Measurements from ENCODE around the gene TEX11. TPM values are rescaled to one million over a fixed set of nuclear protein-coding genes. Genes with fewer than 3 reads are reported as not detected.
"Not testable (repeated sequence)": the region's sequence is repeated elsewhere in the genome, so short reads cannot be mapped to it uniquely, and the experiment has no call there.

TEX11 gene
- total and polyA plus RNA-seq, 12 donors: 0.19 TPM; not detected in 11

DNA sequence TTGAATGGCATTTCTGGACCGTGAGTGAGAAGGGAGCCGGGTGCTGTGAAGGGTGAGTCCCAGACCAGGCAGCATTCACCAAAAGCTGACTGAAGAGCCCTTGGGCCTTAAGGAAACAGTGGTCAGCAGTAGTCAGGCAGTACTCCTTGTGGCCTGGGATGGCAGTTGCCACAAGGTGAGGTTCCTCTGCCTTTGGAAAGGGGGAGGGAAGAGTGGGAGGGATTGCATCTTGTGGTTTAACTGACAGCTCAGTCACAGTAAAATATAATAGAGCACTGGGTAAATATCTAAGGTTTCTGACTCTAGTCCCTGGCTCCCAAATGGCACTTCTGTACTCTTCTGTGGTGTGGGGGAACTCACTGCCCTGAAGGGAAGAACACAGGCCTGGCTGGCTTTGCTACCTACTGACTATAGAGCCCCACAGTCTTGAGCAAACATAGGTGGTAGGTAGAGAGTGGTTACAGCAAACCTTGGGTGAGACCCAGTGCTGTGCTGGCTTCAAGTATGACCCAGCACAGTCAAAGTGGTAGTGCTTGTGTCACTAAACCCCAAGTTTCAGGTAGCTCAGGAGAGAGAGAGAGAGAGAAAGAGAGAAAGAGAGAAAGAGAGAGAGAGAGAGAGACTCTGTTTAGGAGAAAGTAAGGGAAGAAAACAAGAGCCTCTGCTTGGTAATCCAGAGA lies 154.2 kb downstream of the TEX11 start:
- no peaks in the 10 kb centered on the region for H3K9me3 ChIP-seq
- no peak overlapping the region for H3K4me3 ChIP-seq
- DNase-seq (no peak), ATAC-seq (no peak)
- no peaks in the 10 kb centered on the region for H3K36me3 ChIP-seq
- peaks cover 0 to 5% (median 0%) of the 10 kb centered on the region in 7 donors for H3K27me3 ChIP-seq
- no peak overlapping the region for H3K27ac ChIP-seq
- intact Hi-C loops (cut with DNase I): no loop called here
- TF ChIP-seq, protein P1, sequence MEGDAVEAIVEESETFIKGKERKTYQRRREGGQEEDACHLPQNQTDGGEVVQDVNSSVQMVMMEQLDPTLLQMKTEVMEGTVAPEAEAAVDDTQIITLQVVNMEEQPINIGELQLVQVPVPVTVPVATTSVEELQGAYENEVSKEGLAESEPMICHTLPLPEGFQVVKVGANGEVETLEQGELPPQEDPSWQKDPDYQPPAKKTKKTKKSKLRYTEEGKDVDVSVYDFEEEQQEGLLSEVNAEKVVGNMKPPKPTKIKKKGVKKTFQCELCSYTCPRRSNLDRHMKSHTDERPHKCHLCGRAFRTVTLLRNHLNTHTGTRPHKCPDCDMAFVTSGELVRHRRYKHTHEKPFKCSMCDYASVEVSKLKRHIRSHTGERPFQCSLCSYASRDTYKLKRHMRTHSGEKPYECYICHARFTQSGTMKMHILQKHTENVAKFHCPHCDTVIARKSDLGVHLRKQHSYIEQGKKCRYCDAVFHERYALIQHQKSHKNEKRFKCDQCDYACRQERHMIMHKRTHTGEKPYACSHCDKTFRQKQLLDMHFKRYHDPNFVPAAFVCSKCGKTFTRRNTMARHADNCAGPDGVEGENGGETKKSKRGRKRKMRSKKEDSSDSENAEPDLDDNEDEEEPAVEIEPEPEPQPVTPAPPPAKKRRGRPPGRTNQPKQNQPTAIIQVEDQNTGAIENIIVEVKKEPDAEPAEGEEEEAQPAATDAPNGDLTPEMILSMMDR (IDR thresholded peaks at IDR 0.05): no peak
- 81 to 87% methylated on average over 2 of the region's 2 CpGs for WGBS, 2 donors
- H3K4me1 ChIP-seq: no peaks in the 10 kb centered on the region

DNA sequence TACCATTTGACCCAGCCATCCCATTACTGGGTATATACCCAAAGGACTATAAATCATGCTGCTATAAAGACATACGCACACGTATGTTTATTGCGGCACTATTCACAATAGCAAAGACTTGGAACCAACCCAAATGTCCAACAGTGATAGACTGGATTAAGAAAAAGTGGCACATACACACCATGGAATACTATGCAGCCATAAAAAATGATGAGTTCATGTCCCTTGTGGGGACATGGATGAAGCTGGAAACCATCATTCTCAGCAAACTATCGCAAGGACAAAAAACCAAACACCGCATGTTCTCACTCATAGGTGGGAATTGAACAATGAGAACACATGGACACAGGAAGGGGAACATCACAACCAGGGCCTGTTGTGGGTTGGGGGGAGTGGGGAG lies 174.7 kb downstream of the TEX11 start:
- H3K27me3 ChIP-seq; H3K4me1 ChIP-seq; DNase-seq; H3K27ac ChIP-seq; H3K4me3 ChIP-seq; intact Hi-C loops (cut with DNase I); ATAC-seq; H3K36me3 ChIP-seq: not testable (repeated sequence)
- peaks cover 0 to 14% (median 0%) of the 10 kb centered on the region in 11 donors for H3K9me3 ChIP-seq
- WGBS, 2 donors: 93 to 100% methylated on average over 3 of the region's 5 CpGs

DNA sequence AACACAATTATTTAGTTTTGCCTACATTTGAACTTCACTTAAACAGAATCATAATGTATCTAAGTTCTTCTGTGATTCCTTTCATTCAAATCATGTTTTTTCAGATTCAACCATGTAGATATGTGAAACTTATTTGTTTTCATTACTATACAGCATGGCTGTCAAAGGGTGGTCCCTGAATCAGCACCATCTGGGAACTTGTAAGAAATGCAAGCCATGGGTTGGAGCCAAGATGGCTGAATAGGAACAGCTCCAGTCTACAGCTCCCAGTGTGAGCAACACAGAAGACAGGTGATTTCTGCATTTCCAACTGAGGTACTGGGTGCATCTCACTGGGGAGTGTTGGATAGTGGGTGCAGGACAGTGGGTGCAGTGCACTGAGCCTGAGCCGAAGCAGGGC lies 180.6 kb downstream of the TEX11 start:
- H3K36me3 ChIP-seq; H3K9me3 ChIP-seq; ATAC-seq; H3K4me1 ChIP-seq; DNase-seq; H3K27ac ChIP-seq; intact Hi-C loops (cut with DNase I); H3K4me3 ChIP-seq: not testable (repeated sequence)
- 94 to 100% methylated on average over 1 of the region's 1 CpG for WGBS, 2 donors
- H3K27me3 ChIP-seq: peaks cover 0 to 18% (median 0%) of the 10 kb centered on the region in 7 donors

DNA sequence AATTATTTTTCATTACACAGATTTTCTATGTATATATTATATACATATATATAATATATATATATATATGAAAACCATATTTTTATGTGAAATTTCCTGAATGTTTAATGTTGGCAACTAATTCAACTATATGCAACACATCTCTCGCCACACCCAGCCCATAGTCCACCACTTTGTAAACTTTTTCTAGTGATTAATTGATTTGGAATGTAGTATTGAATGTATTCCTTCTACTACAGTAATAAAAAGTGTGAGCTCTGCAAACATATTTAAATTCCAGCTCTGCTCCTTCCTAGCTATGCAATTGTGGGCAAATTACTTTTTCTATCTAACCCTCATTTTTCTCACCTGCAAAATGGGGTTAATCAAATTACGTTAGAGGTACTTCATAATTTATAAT lies 187.8 kb downstream of the TEX11 start:
- 80 to 88% methylated on average over 2 of the region's 2 CpGs for WGBS, 2 donors
- H3K4me1 ChIP-seq: no peaks in the 10 kb centered on the region
- ATAC-seq (no peak), DNase-seq (no peak)
- no peaks in the 10 kb centered on the region for H3K9me3 ChIP-seq
- H3K4me3 ChIP-seq: no peak overlapping the region
- H3K27me3 ChIP-seq: peaks cover 0 to 31% (median 0%) of the 10 kb centered on the region in 7 donors
- no peaks in the 10 kb centered on the region for H3K36me3 ChIP-seq
- intact Hi-C loops (cut with DNase I): no loop called here
- TF ChIP-seq, protein P1 (IDR thresholded peaks at IDR 0.05): no peak
- H3K27ac ChIP-seq: no peak overlapping the region

DNA sequence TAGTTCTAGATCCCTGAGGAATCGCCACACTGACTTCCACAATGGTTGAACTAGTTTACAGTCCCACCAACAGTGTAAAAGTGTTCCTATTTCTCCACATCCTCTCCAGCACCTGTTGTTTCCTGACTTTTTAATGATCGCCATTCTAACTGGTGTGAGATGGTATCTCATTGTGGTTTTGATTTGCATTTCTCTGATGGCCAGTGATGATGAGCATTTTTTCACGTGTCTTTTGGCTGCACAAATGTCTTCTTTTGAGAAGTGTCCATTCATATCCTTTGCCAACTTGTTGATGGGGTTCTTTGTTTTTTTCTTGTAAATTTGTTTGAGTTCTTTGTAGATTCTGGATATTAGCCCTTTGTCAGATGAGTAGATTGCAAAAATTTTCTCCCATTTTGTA lies 197.2 kb downstream of the TEX11 start:
- H3K36me3 ChIP-seq; H3K4me1 ChIP-seq; H3K4me3 ChIP-seq; H3K27ac ChIP-seq; intact Hi-C loops (cut with DNase I); DNase-seq; ATAC-seq; H3K27me3 ChIP-seq: not testable (repeated sequence)
- 25 to 50% methylated on average over 1 of the region's 3 CpGs for WGBS, 2 donors
- H3K9me3 ChIP-seq: peaks cover 0 to 10% (median 0%) of the 10 kb centered on the region in 11 donors

DNA sequence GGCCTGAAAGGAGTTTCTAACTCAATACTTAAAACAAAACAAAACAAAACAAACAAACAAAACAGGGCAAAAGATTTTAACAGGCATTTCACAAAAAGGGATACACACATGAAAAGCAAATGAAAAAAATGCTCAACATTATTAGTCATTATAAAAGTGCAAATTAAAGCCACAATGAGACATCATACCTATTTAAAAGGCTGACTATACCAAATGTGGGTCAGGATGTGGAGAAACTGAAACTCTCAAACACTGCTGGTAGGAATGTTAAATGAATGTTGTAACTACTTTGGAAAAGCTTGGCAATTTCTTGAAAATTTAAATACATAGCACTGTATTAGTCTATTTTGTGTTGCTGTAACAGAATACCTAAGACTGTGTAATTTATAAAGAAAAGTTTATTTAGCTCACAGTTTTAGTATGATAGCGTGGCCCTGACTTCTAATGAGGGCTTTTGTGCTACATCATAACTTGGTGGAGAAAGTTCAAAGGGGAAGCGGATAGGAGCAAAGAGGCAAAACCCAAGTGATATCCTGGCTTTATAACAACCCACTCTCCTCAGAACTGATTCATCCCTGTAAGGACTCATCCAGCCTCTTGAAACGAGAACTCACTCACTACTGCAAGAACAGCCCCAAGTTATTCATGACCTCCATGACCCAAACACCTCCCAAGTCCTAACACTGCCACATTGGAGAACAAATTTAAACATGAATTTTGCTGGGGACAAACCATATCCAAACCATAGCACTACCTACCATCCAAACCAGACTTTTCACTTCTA lies 214.0 kb downstream of the TEX11 start:
- no peaks in the 10 kb centered on the region for H3K36me3 ChIP-seq
- DNase-seq (no peak), ATAC-seq (no peak)
- H3K9me3 ChIP-seq: peaks cover 0 to 10% (median 0%) of the 10 kb centered on the region in 11 donors
- no peaks in the 10 kb centered on the region for H3K4me1 ChIP-seq
- no peak overlapping the region for H3K27ac ChIP-seq
- H3K4me3 ChIP-seq: no peak overlapping the region
- TF ChIP-seq, protein P1 (IDR thresholded peaks at IDR 0.05): no peak
- H3K27me3 ChIP-seq: no peaks in the 10 kb centered on the region
- 71 to 79% methylated on average over 3 of the region's 3 CpGs for WGBS, 2 donors
- intact Hi-C loops (cut with DNase I): no loop called here

DNA sequence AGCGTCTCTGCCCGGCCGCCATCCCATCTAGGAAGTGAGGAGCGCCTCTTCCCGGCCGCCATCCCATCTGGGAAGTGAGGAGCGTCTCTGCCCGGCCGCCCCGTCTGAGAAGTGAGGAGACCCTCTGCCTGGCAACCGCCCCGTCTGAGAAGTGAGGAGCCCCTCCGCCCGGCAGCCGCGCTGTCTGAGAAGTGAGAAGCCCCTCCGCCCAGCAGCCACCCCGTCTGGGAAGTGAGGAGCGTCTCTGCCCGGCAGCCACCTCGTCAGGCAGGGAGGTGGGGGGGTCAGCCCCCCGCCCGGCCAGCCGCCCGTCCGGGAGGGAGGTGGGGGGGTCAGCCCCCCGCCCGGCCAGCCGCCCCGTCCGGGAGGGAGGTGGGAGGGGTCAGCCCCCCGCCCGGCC lies 229.1 kb downstream of the TEX11 start:
- intact Hi-C loops (cut with DNase I); H3K27ac ChIP-seq; H3K27me3 ChIP-seq; H3K9me3 ChIP-seq; H3K4me3 ChIP-seq; H3K4me1 ChIP-seq; H3K36me3 ChIP-seq; DNase-seq; ATAC-seq: not testable (repeated sequence)
- 97% methylated on average over 5 to 27 of the region's 33 CpGs for WGBS, 2 donors

All from heart right ventricle (tissue), 16 donors.